Measurements from ENCODE around the gene DKK2.
"Not testable (repeated sequence)": the region's sequence is repeated elsewhere in the genome, so short reads cannot be mapped to it uniquely, and the experiment has no call there.

Gene DKK2

DNA sequence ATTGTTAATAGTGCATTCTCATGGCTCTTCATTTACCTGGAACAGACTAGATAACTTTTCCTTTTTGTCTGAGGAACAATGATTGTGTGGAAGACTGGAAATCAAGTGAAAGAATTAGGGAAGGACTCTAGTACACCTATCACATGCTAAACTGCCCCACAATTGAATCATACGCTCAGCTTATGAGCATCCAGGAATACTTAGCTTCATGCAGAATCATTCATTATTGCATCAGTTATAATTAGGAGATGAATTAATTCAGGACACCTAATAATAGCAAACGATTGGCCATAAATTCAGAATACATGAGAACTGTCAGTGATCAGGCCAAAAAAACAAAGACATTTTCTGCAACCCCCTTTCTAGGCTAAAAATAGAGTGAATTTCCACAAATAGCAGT lies 106.9 kb downstream of the DKK2 start:
- H3K4me3 ChIP-seq (ENCODE audit: low read depth, low read length) = no peak overlapping the region
- no peak for TF ChIP-seq CTCF (conservative IDR thresholded peaks at IDR 0.05; ENCODE audit: low read depth, low read length)
- no peak for DNase-seq (ENCODE audit: low read depth)

- no peak for TF ChIP-seq CTCF (conservative IDR thresholded peaks at IDR 0.05; ENCODE audit: low read depth, low read length)
- peak; percentile 12 for DNase-seq (ENCODE audit: low read depth)
- H3K4me3 ChIP-seq (ENCODE audit: low read depth, low read length) = no peak overlapping the region
Measured at GRCh38 chr4:106914223-106914622, 121.9 kb downstream of the DKK2 start.

DNA sequence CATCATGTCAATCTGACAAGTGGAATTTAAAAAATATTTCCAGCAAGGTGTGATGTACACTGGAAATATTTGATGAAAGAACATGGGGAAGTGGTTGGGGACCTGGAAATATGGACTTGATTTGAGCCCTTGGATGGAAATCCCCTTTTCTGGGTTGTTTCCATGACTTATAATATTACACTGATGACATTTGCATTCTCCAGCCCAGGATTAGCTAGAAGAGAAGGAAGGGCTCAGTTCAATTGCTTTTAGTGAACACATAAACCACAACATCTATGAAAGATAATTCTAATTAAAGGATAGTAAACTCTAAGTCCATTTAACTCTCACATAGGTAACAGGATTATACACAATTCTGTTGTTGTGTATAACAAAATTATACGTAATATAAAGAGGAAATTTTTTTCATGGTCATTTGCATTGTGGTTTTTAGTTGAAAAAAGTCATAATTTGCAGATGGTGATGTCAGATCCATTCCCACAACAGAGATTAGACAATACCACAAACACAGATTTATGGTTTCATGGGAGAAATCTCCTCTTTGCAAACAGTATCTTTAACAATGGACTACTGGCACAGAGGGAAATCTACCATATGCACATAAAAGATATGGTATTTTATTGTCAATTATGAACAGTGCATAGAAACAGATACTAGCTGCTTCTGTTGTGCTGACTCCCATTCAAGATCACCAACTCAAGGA lies 126.5 kb downstream of the DKK2 start:
- no peak for TF ChIP-seq CTCF (conservative IDR thresholded peaks at IDR 0.05; ENCODE audit: low read depth, low read length)
- DNase-seq (ENCODE audit: low read depth) = no peak
- no peak overlapping the region for H3K4me3 ChIP-seq (ENCODE audit: low read depth, low read length)

DNA sequence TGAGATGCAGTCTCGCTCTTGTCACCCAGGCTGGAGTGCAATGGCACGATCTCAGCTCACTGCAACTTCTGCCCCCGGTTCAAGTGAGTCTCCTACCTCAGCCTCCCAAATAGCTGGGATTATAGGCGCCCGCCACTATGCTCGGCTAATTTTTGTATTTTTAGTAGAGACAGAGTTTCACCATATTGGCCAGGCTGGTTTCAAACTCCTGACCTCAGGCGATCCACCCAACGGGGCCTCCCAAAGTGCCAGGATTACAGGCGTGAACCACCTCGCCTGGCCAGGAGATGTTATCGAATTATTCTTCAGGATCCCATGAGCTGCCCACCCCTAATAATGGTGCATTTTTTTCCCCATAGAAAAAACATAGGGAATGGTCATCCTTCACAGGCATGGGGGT lies 128.1 kb downstream of the DKK2 start:
- DNase-seq (ENCODE audit: low read depth); H3K4me3 ChIP-seq (ENCODE audit: low read depth, low read length): not testable (repeated sequence)

DNA sequence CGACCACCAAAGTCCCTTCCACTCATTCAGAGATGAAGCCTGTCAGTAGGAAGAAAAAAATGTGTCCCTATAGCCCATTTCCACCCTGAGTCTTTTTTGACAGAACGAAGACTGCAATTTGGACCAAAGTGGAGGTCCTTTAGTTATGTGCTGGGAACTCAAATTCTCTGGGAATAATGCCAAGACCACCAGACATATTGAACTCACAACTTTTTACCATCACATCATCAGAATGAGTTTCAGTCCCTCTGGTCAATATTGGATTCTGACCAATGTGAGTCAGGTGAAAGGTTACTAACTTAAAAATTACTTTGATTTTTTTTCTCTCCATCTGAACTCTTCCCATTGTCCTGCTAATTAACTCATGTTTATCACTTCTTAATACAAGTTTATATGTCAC lies 128.9 kb downstream of the DKK2 start:
- no peak for TF ChIP-seq CTCF (conservative IDR thresholded peaks at IDR 0.05; ENCODE audit: low read depth, low read length)
- no peak for DNase-seq (ENCODE audit: low read depth)
- no peak overlapping the region for H3K4me3 ChIP-seq (ENCODE audit: low read depth, low read length)

- TF ChIP-seq CTCF (conservative IDR thresholded peaks at IDR 0.05; ENCODE audit: low read depth, low read length) = no peak
- no peak for DNase-seq (ENCODE audit: low read depth)
- no peak overlapping the region for H3K4me3 ChIP-seq (ENCODE audit: low read depth, low read length)
Measured at GRCh38 chr4:106906728-106907127, 129.4 kb downstream of the DKK2 start.

DNA sequence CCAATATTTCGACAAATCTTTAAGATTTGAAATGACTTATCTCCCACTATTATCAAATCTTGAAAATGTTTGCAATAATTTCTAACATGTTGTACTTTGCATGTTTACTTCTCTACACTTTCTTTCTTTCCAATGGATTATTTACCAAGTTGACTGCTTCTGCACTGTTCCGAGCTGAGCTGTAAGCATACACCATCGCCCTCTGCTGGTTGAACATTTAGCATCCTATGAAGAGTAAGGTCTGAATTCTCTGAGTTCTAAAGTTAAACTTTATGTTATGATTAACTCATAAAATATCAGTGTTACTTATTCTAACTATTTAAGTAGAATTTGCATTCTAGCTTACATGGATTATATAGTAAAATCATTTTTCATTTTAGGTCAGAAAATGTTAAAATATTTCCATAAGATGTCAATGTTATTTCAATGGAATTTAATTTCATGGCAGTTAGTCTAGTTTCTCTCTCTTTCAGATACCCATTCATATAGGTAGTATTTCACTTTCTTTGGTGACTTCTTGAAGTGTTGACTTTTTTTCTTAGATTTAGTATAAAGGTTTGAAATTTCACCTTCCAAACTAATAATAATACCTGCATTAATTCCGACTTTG lies 137.4 kb downstream of the DKK2 start:
- DNase-seq (ENCODE audit: low read depth) = peak; percentile 87
- peak; percentile 93 for TF ChIP-seq CTCF (conservative IDR thresholded peaks at IDR 0.05; ENCODE audit: low read depth, low read length)

More for the DNA sequence above, 137.4 kb downstream of the DKK2 start:
- no peak overlapping the region for H3K4me3 ChIP-seq (ENCODE audit: low read depth, low read length)

All from choroid plexus epithelial cell (primary cell).